CMK (cell line): ENCODE results near the gene KLHL40.

Source experiments
- DNase-seq: peaks from one replicate; pipeline ENCODE4 v3.0.0-alpha.2; 2010; ENCODE audit warnings: low read depth

The KLHL40 gene

GRCh38 chr3:42656680-42657610 is 28.4 kb upstream of the KLHL40 start:
- no peak for DNase-seq

GRCh38 chr3:42657675-42658074 is 27.7 kb upstream of the KLHL40 start:
- DNase-seq, result no peak

- no peak for DNase-seq
These were observed 27.1 kb upstream of the KLHL40 start for GRCh38 chr3:42658091-42658770.

- no peak for DNase-seq
These were observed 26.5 kb upstream of the KLHL40 start for GRCh38 chr3:42658771-42659390.

- DNase-seq, result no peak
These were observed 25.7 kb upstream of the KLHL40 start for GRCh38 chr3:42659451-42660130.

GRCh38 chr3:42660131-42660715 is 25.1 kb upstream of the KLHL40 start:
- DNase-seq, result no peak

- no peak for DNase-seq
These were observed 24.4 kb upstream of the KLHL40 start for GRCh38 chr3:42660898-42661297.

- DNase-seq, result no peak
These were observed 23.7 kb upstream of the KLHL40 start for GRCh38 chr3:42661593-42662022.

- no peak for DNase-seq
These were observed 23.1 kb upstream of the KLHL40 start for GRCh38 chr3:42662037-42662812.

- DNase-seq, result no peak
These were observed 22.4 kb upstream of the KLHL40 start for GRCh38 chr3:42662813-42663535.

GRCh38 chr3:42663581-42664437 is 21.5 kb upstream of the KLHL40 start:
- no peak for DNase-seq

- DNase-seq, result no peak
These were observed 20.9 kb upstream of the KLHL40 start for GRCh38 chr3:42664438-42664803.

GRCh38 chr3:42665050-42665878 is 20.1 kb upstream of the KLHL40 start:
- DNase-seq, result no peak

GRCh38 chr3:42666022-42666421 is 19.3 kb upstream of the KLHL40 start:
- no peak for DNase-seq

- DNase-seq, result no peak
These were observed 18.7 kb upstream of the KLHL40 start for GRCh38 chr3:42666577-42666998.

- no peak for DNase-seq
These were observed 18.2 kb upstream of the KLHL40 start for GRCh38 chr3:42667096-42667522.

- DNase-seq, result no peak
These were observed 17.6 kb upstream of the KLHL40 start for GRCh38 chr3:42667523-42668412.

GRCh38 chr3:42668413-42668760 is 16.9 kb upstream of the KLHL40 start:
- DNase-seq, result no peak
